GM23338 (cell line): ENCODE measurements around the gene RAB11FIP4. TPM values are rescaled to one million over a fixed set of nuclear protein-coding genes. Genes with fewer than 3 reads are reported as not detected.

Experiments used
- ATAC-seq: fragments of 200-7000 bp; cut with Tn5 transposase; 3 replicates; pipeline ENCODE4 v1.9.1; 2020
- DNase-seq: peaks from one replicate; pipeline ENCODE4 v3.0.0-alpha.2; 2015; ENCODE audit warnings: low spot score
- H2AFZ ChIP-seq: fragments of 200-600 bp; sonication (generic); 2 replicates; pipeline ENCODE4 v1.8.0; 2016; ENCODE audit warnings: antibody characterized with exemption, mild to moderate bottlenecking, moderate library complexity
- H3F3A ChIP-seq: fragments of 200-600 bp; sonication (generic); replicated peaks from 2 replicates; pipeline ENCODE4 v1.8.0; 2017; ENCODE audit warnings: antibody characterized with exemption, mixed run types, low read depth
- H3K27ac ChIP-seq: fragments of 200-600 bp; sonication (generic); 2 replicates; pipeline ENCODE4 v1.6.1; 2016; ENCODE audit warnings: low read depth
- H3K27me3 ChIP-seq: fragments of 200-600 bp; sonication (generic); 2 replicates; pipeline ENCODE4 v1.8.0; 2016; ENCODE audit warnings: mild to moderate bottlenecking, mixed run types, moderate library complexity; ENCODE audit not compliant: insufficient read depth
- H3K36me3 ChIP-seq: fragments of 200-600 bp; sonication (generic); 2 replicates; pipeline ENCODE4 v1.8.0; 2016; ENCODE audit warnings: mild to moderate bottlenecking; ENCODE audit not compliant: insufficient read depth
- H3K4me1 ChIP-seq: fragments of 200-600 bp; sonication (generic); 2 replicates; pipeline ENCODE4 v1.8.0; 2016; ENCODE audit warnings: mild to moderate bottlenecking, moderate library complexity; ENCODE audit not compliant: insufficient read depth
- H3K4me2 ChIP-seq: fragments of 200-600 bp; sonication (generic); 2 replicates; pipeline ENCODE4 v1.7.1; 2017; ENCODE audit warnings: mixed run types
- H3K4me3 ChIP-seq: fragments of 200-600 bp; sonication (generic); 2 replicates; pipeline ENCODE4 v1.6.1; 2016; ENCODE audit warnings: mixed run types
- H3K79me2 ChIP-seq: fragments of 200-600 bp; sonication (generic); replicated peaks from 2 replicates; pipeline ENCODE4 v1.8.0; 2017; ENCODE audit warnings: mild to moderate bottlenecking; ENCODE audit not compliant: insufficient read depth
- H3K9me2 ChIP-seq: fragments of 200-600 bp; sonication (generic); 2 replicates; pipeline ENCODE4 v1.8.0; 2017; ENCODE audit not compliant: insufficient read depth
- H4K20me1 ChIP-seq: fragments of 200-600 bp; sonication (generic); replicated peaks from 2 replicates; pipeline ENCODE4 v1.8.0; 2017; ENCODE audit warnings: mild to moderate bottlenecking; ENCODE audit not compliant: insufficient read depth
- H3K27ac Mint-ChIP-seq: 2 replicates; pipeline ENCODE4 v1.8.0; 2020; ENCODE audit warnings: inconsistent platforms, mild to moderate bottlenecking, moderate library complexity, mixed read lengths
- H3K27me3 Mint-ChIP-seq: 3 replicates; pipeline ENCODE4 v1.8.0; 2022; ENCODE audit warnings: low read depth, mild to moderate bottlenecking, moderate library complexity, mixed read lengths, inconsistent platforms; ENCODE audit not compliant: insufficient read depth, poor library complexity
- H3K36me3 Mint-ChIP-seq: 3 replicates; pipeline ENCODE4 v1.8.0; 2021; ENCODE audit warnings: low read depth, mild to moderate bottlenecking, inconsistent platforms, moderate library complexity, mixed read lengths
- H3K4me1 Mint-ChIP-seq: 3 replicates; pipeline ENCODE4 v1.8.0; 2020; ENCODE audit warnings: mild to moderate bottlenecking, inconsistent platforms, mixed read lengths
- H3K4me3 Mint-ChIP-seq: 3 replicates; pipeline ENCODE4 v1.8.0; 2021; ENCODE audit warnings: moderate library complexity, mild to moderate bottlenecking, inconsistent platforms, mixed read lengths
- H3K9me3 Mint-ChIP-seq: 3 replicates; pipeline ENCODE4 v1.8.0; 2020; ENCODE audit warnings: moderate library complexity, mild to moderate bottlenecking, inconsistent platforms, mixed read lengths
- CREB1 ChIP-seq: fragments of 250-450 bp; sonication (Bioruptor Pico); IDR thresholded peaks from 2 replicates; pipeline ENCODE4 v1.5.0; 2020; ENCODE audit warnings: low read depth, mild to moderate bottlenecking, moderate library complexity
- CTCF ChIP-seq, 2 experiments: fragments of 200-600 bp in 1 of 2; sonication (generic) in 1 of 2; conservative IDR thresholded peaks; 2 replicates each; pipeline versions ENCODE4 v1.5.1 to v1.6.1; 2016 to 2017; ENCODE audit warnings: antibody characterized with exemption in 2 of 2, low read depth in 2 of 2, mild to moderate bottlenecking in 2 of 2, moderate library complexity in 1 of 2
- EZH2 ChIP-seq: fragments of 200-600 bp; sonication (generic); IDR thresholded peaks from one replicate; pipeline ENCODE4 v1.8.0; 2017; ENCODE audit warnings: antibody characterized with exemption, mild to moderate bottlenecking, low read depth; ENCODE audit not compliant: unreplicated experiment
- EZH2phosphoT487 ChIP-seq: fragments of 200-600 bp; sonication (generic); IDR thresholded peaks from one replicate; pipeline ENCODE4 v1.8.1; 2018; ENCODE audit warnings: antibody characterized with exemption; ENCODE audit not compliant: unreplicated experiment
- JUNB ChIP-seq: IDR thresholded peaks from one replicate; pipeline ENCODE4 v1.6.1; 2016; ENCODE audit warnings: antibody characterized with exemption; ENCODE audit not compliant: unreplicated experiment
- NANOG ChIP-seq: IDR thresholded peaks from 2 replicates; pipeline ENCODE4 v1.6.1; 2016; ENCODE audit warnings: antibody characterized with exemption, borderline replicate concordance
- POLR2AphosphoS5 ChIP-seq: IDR thresholded peaks from 2 replicates; pipeline ENCODE4 v1.6.1; 2016; ENCODE audit warnings: antibody characterized with exemption, low read depth
- STAT1 ChIP-seq: IDR thresholded peaks from one replicate; pipeline ENCODE4 v1.6.1; 2016; ENCODE audit warnings: antibody characterized with exemption; ENCODE audit not compliant: unreplicated experiment
- ZNF114 ChIP-seq: fragments of 250-450 bp; sonication (Bioruptor Pico); IDR thresholded peaks from 2 replicates; pipeline ENCODE4 v1.5.0; 2020; ENCODE audit warnings: mild to moderate bottlenecking, moderate library complexity
- ZNF331 ChIP-seq: fragments of 250-450 bp; sonication (Bioruptor Pico); IDR thresholded peaks from 2 replicates; pipeline ENCODE4 v1.5.0; 2020; ENCODE audit warnings: low read depth, mild to moderate bottlenecking, moderate library complexity
- ZNF462 ChIP-seq: fragments of 250-450 bp; sonication (Bioruptor Pico); IDR thresholded peaks from 2 replicates; pipeline ENCODE4 v1.5.0; 2020; ENCODE audit warnings: mild to moderate bottlenecking, moderate library complexity
- polyA plus RNA-seq: library from polyadenylated mRNA; unstranded; fragments of >200 nt; fragmentation: Nextera tagmentation; extraction: Ambion mirVana; gene quantifications from 2 replicates; pipeline ENCODE4 v1.2.1, GENCODE V29; 2016
- total RNA-seq: library from RNA; depleted of rRNA; stranded (reverse); fragments of >200 nt; shearing (Covaris generic); gene quantifications from 2 replicates; pipeline ENCODE4 v1.2.3, GENCODE V29; 2014
- TF ChIP-seq, protein P1 (sequence below): IDR thresholded peaks from 2 replicates; pipeline ENCODE4 v1.6.1; 2016; ENCODE audit warnings: antibody characterized with exemption
- TF ChIP-seq, protein P2 (sequence below): IDR thresholded peaks from one replicate; pipeline ENCODE4 v1.6.1; 2018; ENCODE audit warnings: antibody characterized with exemption; ENCODE audit not compliant: unreplicated experiment

The RAB11FIP4 gene
- total and polyA plus RNA-seq, 2 experiments from 2014 or later = 26.0 to 65.6 TPM

GRCh38 chr17:31428512-31428911, 37.0 kb downstream of the RAB11FIP4 start:
- Histone ChIP-seq H3K4me2 (no peak overlapping the region), H2AFZ (no peak overlapping the region), H3K27ac (no peak overlapping the region), H4K20me1 (no peaks in the 10 kb centered on the region), H3F3A (no peaks in the 10 kb centered on the region), H3K9me2 (no peaks in the 10 kb centered on the region), H3K27me3 (no peaks in the 10 kb centered on the region), H3K36me3 (no peaks in the 10 kb centered on the region), H3K79me2 (no peaks in the 10 kb centered on the region), H3K4me1 (peaks cover 18% of the 10 kb centered on the region), H3K4me3 (no peak overlapping the region)
- no peak for ATAC-seq
- Mint-ChIP-seq H3K27ac (no peak overlapping the region; the same call in 1 of the 2 replicates), H3K27me3 (peaks cover 6% of the 10 kb centered on the region), H3K36me3 (no peaks in the 10 kb centered on the region), H3K9me3 (no peaks in the 10 kb centered on the region; the same call in 2 of the 3 replicates), H3K4me1 (peaks cover 19% of the 10 kb centered on the region), H3K4me3 (no peak overlapping the region)
- TF ChIP-seq JUNB = no peak
- no peak for TF ChIP-seq NANOG
- no peak for TF ChIP-seq EZH2phosphoT487
- TF ChIP-seq STAT1 = no peak
- no peak for TF ChIP-seq ZNF462 (CRISPR knock-in tag)
- no peak for TF ChIP-seq CTCF (conservative IDR thresholded peaks at IDR 0.05; ENCODE audit: low read depth in 2 of 2)
- TF ChIP-seq ZNF114 = no peak
- no peak for TF ChIP-seq POLR2AphosphoS5
- TF ChIP-seq CREB1 (CRISPR knock-in tag) = no peak
- TF ChIP-seq, protein P1, sequence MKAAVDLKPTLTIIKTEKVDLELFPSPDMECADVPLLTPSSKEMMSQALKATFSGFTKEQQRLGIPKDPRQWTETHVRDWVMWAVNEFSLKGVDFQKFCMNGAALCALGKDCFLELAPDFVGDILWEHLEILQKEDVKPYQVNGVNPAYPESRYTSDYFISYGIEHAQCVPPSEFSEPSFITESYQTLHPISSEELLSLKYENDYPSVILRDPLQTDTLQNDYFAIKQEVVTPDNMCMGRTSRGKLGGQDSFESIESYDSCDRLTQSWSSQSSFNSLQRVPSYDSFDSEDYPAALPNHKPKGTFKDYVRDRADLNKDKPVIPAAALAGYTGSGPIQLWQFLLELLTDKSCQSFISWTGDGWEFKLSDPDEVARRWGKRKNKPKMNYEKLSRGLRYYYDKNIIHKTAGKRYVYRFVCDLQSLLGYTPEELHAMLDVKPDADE = no peak
- TF ChIP-seq ZNF331 = no peak
- TF ChIP-seq, protein P2, sequence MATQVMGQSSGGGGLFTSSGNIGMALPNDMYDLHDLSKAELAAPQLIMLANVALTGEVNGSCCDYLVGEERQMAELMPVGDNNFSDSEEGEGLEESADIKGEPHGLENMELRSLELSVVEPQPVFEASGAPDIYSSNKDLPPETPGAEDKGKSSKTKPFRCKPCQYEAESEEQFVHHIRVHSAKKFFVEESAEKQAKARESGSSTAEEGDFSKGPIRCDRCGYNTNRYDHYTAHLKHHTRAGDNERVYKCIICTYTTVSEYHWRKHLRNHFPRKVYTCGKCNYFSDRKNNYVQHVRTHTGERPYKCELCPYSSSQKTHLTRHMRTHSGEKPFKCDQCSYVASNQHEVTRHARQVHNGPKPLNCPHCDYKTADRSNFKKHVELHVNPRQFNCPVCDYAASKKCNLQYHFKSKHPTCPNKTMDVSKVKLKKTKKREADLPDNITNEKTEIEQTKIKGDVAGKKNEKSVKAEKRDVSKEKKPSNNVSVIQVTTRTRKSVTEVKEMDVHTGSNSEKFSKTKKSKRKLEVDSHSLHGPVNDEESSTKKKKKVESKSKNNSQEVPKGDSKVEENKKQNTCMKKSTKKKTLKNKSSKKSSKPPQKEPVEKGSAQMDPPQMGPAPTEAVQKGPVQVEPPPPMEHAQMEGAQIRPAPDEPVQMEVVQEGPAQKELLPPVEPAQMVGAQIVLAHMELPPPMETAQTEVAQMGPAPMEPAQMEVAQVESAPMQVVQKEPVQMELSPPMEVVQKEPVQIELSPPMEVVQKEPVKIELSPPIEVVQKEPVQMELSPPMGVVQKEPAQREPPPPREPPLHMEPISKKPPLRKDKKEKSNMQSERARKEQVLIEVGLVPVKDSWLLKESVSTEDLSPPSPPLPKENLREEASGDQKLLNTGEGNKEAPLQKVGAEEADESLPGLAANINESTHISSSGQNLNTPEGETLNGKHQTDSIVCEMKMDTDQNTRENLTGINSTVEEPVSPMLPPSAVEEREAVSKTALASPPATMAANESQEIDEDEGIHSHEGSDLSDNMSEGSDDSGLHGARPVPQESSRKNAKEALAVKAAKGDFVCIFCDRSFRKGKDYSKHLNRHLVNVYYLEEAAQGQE = no peak
- no peak for TF ChIP-seq EZH2
- no peak for DNase-seq
